Eye (tissue), 1 donor: ENCODE data around the gene COMMD9.
"Not testable (repeated sequence)": the region's sequence is repeated elsewhere in the genome, so short reads cannot be mapped to it uniquely, and the experiment has no call there.

Experiments
- DNase-seq: peaks from one replicate; pipeline ENCODE4 v3.0.0-alpha.2; 2015

The COMMD9 gene

GRCh38 chr11:36289226-36289852 lies at the start of gene COMMD9:
TSS of gene COMMD9 (minus strand) at chr11:36289424. CDS start at chr11:36289412, 12 bp downstream.
- peak; percentile 97 for DNase-seq

DNA sequence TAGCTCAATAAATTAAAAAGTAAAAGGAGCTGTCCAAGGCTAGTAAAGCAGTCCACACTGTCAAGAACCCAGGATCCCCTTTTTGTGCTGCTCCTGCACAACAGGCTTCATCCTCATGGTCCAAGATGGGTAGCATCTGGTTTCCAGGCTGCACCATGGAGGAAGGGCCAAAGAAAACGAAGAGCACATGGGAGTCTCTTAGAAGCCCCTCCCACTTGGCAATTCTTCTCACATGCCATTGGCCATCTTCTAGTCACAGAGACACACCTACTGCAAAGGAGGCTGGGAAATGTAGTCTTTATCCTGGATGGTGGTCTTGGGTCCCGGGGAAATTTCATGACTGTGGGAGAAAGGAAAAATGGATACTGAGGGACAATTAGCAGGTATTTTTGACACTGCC lies 44.7 kb upstream of the COMMD9 start:
- DNase-seq: no peak

GRCh38 chr11:36333468-36333867 lies 44.2 kb upstream of the COMMD9 start:
- DNase-seq: no peak

DNA sequence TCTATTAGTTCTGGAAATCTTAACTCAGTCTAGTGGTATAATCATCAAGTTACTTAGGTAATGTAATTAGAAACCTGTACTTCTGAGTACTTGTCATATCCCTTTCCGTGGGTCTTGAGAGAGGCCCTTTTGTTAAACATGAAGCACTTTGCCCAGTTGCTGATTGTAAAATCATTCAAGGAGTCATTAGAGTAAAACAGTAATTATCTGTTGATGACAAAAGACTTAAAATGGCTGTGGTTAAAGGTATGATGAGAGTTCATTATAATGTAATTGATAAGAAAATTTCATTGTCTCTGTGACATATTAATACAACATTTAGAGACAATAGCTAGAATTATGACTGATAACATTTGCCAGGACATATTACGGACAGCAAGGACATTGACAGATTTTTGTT lies 41.2 kb upstream of the COMMD9 start:
- DNase-seq: no peak

DNA sequence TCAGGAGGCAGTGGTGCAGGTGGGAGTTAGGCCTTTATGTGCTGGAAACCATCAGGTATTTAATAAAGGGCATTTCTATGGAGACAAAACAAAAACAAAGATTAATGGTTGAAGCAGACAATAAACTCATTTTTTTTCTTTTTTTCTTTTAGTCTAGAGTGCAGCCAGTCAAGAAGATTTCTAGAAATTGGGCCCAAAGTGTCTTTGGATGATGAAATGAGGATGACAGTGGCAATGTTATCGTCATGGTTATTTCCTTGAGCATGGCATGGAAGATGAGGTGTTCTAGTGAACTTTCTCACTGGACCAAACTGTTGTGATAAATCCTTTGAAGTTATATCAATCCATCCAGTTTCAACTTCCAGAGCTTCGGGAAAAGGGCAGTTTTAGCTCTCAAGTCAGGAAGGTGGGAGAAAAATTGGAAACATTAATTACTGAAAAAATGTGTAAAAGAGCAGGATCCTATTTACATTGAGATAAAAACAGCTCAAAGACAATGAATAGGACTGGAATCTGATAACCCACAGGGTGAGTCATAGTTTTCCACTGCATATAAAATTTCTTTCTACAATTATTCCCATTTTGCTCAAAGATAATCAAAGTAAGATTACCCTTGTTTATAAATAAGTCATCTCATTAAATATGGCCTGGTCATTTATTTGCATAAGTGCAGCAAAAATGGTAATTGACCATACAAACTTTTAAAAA lies 39.9 kb upstream of the COMMD9 start:
- DNase-seq: no peak

- DNase-seq: no peak
Measured at GRCh38 chr11:36326524-36327419, 37.5 kb upstream of the COMMD9 start.

DNA sequence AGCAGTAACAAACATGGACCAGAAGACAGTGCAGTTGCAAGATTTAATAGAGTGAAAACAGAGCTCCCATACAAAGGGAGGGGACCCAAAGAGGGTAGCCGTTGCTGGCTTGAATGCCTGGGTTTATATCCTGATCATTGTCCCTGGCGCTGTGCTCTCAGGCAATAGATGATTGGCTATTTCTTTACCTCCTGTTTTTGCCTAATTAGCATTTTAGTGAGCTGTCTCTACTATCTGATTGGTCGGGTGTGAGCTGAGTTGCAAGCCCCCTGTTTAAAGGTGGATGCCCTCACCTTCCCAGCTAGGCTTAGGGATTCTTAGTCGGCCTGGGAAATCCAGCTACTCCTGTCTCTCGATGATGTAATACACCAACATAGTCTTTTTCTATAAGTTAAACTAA lies 36.2 kb upstream of the COMMD9 start:
- not testable (repeated sequence) for DNase-seq

GRCh38 chr11:36324956-36325355 lies 35.7 kb upstream of the COMMD9 start:
- not testable (repeated sequence) for DNase-seq

- no peak for DNase-seq
Measured at GRCh38 chr11:36317992-36318391, 28.8 kb upstream of the COMMD9 start.

DNA sequence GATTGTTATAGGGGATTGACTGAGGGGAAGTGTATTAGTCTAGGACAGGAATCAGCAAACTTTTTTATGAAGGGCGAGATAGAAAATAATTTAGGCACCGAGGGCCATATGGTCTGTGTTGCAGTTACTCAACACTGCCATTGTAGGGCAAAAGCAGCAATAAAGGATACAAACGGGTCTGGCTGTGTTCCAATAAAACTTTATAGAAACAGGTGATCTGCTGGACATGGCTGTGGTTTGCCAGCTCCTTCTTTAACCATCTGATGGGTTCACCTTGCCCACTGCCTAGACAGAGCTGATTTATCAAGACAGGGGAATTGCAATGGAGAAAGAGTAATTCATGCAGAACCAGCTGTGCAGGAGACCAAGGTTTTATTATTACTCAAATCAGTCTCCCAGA lies 26.8 kb upstream of the COMMD9 start:
- DNase-seq: no peak

DNA sequence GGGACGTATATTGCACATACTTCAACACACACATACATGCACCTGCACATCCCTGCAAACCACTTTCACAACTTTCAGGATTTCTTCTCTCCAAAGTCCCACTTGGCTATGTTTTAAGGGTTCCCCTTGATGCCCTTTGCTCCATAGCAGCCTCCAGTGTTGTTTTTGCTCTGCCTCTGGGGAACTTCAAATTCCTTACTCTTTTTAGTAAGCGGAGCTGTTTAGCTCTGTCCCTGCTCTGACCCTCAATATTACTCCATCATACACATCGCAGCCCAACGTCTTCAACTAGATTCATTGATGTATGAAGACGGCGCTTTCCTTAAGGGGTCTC lies 25.2 kb upstream of the COMMD9 start:
- DNase-seq: peak; percentile 47

DNA sequence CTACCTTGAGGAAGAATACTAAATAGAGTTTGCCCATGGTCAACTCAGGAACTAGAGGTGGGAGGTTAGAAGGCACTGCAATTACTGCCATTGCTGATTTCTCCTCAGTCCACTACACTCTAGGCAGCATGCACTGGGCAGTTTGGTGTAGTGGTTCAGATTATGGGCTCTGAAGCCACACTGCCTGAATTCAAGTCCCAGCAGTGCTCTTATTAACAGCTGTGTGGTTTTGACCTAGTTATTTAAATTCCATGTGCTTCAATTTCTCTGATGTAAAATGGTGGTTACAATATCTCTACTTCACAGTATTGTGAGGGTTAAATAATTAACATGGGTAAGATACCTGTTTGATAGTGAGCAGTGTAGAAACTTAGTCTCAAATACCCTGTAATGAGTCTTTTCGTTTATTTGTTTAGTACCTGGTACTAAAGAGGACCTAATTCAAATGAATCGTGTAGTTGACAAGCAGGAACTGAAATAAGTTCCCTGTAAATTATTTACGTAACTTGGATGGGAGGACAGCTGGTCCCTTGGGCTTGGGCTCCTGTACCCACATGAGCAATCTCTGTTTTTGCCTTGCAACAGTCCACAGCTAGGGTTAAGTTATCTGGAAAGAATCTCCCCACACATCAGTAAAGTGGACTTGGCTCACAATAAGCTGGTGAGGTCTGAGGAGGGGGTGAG lies 24.7 kb upstream of the COMMD9 start:
- DNase-seq: peak; percentile 61

DNA sequence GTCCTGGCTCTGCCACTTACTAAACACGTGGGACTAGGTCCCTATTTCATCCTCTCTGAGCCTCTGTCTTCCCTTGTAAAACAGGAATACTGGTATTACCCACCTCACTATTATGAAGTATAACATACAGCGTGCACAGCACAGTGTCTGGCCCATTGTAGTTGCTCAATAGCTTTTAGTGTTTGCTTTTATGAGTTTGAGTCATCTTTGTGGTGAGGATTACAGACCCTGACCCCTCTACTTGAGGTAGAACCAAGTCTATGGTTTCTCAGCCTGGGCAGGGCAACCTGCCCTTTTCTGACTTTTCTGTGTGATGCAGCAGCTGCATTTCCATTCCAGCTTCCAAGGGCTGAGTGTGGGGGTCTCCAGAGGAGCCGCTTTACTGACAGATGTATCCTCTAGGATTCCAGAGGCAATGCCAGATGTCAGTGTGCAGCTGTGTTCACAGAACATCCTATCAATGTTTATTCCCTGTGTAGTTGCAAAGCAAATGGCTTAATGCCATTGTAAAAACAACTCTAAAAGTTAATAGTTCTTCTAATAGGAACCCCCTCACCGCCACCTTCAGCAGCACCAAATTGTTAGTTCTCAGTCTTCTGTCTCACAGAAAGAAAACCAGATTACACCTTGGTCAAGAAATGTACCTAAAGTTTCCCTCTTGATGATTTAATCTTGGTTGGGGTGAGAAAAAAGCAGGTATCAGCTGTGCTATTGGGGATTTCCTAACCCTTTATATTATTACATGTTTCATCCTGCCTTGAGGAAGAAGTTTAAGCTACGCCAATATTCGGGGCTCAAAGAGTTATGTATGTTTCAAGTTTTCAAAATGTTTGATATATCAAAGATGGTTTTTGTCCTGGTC lies 23.6 kb upstream of the COMMD9 start:
- DNase-seq: peak; percentile 29

DNA sequence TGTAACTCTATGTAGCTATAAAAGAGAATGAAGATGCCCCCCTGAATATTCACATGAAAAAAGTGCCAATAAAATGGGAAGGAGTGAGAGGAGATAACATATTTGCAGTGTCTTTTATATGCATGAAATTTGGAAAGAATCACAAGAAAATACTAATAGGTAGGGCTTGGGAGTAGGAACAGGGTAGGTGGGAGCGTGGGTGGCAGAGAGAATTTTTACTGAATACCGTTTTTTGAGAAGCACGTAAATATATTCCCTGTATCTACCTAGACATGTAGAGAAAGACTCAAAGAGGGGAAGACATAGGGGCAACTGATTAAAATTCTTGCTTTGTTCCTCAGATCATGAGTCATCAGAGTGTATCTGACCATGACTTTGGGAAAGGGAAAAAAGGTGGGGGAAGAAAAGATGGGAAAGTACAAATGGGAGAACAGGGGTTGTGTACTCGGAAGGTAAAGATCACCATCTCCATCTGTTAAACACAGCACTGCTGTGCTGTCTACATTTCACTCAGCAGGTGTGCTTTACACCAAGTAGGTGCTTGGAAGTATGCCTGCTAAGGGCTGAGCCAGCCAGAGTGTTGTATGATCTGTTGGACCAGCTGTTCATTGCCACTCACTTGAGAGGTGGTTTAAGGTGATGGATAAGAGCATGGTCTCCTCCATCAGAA lies 22.8 kb upstream of the COMMD9 start:
- no peak for DNase-seq

GRCh38 chr11:36309779-36310178 lies 20.6 kb upstream of the COMMD9 start:
- no peak for DNase-seq

DNA sequence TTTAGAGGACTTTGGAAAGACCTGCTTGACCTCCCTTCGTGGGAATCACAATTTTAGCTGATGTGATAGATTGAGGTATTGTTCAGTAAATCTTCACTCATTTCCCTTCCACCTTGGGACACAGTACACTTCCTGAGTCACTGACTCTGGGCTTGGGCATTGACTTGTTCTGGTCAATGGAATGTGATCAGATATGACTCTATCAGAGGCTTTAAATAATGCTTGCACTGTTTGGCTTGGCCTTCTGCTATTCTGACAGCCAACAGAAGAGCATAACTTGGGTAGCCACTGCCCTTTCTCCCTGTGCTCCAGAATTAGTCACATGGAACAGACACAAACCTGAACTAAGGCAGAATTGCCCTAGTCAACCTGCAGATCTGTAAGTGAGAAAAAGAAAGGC lies 19.4 kb upstream of the COMMD9 start:
- no peak for DNase-seq

DNA sequence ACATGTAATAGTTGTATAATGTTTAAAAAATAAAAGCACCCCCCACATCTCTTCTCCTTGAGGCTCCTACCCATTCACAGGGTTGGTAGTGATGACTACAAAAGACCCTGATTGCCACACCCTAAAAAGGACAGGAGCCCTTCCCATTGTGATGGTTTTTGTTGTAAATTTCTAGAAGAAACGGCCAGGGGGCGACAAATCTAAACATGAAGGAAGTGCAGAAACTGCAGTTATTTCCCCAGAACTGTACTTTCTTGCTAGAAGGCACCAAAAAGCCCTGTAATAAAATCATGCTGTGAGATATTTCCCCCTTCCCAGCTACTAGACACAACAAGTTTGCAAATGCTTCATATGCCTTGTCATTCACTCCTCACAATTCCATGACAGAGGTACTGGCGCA lies 17.7 kb upstream of the COMMD9 start:
- peak; percentile 72 for DNase-seq

- no peak for DNase-seq
Measured at GRCh38 chr11:36305047-36305446, 15.8 kb upstream of the COMMD9 start.

GRCh38 chr11:36304351-36304750 lies 15.1 kb upstream of the COMMD9 start:
- no peak for DNase-seq

- DNase-seq: peak; percentile 38
Measured at GRCh38 chr11:36300650-36301049, 11.4 kb upstream of the COMMD9 start.

DNA sequence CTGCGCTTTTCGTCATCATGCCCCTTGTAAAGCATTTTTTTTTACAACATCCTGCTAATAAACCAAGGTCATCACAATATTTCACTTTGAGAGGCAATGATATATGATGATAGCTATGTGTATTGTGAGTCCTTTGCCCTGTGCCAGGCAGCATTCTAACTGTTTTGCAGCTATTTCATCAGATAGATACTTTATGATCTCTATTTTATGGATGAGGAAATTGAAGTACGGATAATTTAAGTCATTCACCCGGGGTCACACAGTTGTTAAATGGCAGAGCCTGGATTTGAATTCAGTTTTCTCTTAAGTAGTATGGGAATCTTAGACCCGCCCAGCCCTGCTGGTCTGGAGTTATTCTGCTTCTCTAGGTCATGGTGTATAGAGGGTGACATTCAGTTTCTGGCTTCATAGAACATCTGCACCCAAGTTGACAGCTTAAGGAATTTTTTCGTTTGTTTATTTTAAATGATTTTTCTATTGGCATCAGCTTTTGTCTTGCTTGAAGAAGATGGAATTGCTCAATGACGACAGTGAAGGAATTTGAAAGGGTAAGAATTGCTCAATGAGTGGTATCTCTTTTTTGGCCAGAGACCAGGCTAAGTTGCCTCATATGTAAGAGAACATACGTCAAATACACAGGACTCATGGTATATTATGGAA lies 7.8 kb upstream of the COMMD9 start:
- DNase-seq: no peak
